ENCODE measurements around the gene EEIG2.

The EEIG2 gene

DNA sequence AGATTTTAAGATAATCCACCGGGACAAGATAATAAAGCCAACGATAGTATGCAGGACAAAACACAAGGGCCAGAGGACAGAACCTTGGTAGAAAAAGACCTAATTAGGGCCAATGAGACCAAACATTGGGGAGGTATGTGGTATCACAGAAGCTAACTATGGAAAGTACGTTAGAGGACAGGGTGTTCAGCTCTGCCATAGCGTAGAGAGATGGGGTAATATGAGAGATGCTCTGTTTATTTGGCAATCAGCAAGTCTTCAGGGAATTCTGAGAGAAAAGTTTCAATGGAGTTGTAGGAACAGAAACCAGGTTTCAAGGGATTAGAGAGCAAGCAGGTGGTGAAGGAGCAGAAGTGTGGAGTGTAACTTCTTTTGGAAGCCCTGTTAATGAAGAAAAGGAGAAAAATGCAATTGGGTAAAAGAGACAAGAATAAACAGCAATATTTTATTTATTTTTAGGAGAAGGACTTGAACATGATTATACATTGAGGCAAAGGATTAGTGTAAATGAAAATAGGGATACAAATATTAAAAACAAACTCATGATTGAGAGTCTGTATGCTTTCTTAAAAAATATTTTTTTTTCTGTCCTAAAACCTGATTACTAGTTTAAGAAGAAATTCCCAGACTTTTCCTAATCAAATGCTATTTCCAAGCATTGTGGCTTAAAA is 24.0 kb downstream of the EEIG2 start:
- TF ChIP-seq, protein P1, sequence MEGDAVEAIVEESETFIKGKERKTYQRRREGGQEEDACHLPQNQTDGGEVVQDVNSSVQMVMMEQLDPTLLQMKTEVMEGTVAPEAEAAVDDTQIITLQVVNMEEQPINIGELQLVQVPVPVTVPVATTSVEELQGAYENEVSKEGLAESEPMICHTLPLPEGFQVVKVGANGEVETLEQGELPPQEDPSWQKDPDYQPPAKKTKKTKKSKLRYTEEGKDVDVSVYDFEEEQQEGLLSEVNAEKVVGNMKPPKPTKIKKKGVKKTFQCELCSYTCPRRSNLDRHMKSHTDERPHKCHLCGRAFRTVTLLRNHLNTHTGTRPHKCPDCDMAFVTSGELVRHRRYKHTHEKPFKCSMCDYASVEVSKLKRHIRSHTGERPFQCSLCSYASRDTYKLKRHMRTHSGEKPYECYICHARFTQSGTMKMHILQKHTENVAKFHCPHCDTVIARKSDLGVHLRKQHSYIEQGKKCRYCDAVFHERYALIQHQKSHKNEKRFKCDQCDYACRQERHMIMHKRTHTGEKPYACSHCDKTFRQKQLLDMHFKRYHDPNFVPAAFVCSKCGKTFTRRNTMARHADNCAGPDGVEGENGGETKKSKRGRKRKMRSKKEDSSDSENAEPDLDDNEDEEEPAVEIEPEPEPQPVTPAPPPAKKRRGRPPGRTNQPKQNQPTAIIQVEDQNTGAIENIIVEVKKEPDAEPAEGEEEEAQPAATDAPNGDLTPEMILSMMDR (IDR thresholded peaks at IDR 0.05; ENCODE audit: insufficient read depth, low read depth, low read length, missing control alignments) = no peak
- H3K4me3 ChIP-seq (ENCODE audit: low read length) = no peak overlapping the region
- no peak for DNase-seq (ENCODE audit: low read depth)

DNA sequence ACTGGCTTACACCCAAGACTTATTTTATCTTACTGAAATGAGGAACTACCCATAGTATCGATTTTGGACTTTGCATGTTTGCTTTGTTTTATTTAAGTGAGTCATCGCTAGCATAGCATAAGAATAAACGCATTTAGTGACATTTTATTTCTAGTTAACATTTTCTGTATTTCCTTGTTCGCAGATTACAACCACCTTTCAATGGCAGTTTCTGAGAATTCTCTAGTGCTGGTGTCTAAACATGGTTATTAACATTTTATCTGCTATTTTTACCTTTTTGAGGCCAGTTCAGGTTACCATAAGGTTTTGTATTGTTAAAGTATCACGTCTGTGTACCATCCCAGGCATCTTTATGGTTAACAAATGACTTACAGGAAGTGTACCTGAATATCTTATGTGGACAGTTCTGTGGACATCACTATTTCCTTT is 24.5 kb downstream of the EEIG2 start:
- no peak for DNase-seq (ENCODE audit: low read depth)
- TF ChIP-seq, protein P1 (IDR thresholded peaks at IDR 0.05; ENCODE audit: insufficient read depth, low read depth, low read length, missing control alignments) = no peak
- no peak overlapping the region for H3K4me3 ChIP-seq (ENCODE audit: low read length)

DNA sequence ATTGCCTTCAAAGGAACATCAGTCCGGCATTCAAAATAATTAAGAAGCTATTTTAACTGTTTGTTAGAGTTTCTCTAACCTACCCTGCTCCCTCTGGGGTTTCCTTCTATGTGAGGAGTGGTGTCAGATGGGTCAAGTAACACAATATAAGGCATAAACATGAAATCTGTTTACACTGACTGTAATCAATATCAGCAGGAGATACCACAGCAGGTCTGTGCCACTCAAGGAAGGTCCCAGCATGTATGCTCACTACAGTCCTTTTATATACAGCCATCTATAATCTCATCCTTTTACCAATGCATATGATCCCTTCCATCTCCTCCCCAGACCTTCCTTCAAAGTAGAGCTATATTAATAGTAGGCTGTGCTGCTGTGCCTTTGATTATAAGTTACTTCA is 25.4 kb downstream of the EEIG2 start:
- TF ChIP-seq, protein P1 (IDR thresholded peaks at IDR 0.05; ENCODE audit: insufficient read depth, low read depth, low read length, missing control alignments) = no peak
- no peak overlapping the region for H3K4me3 ChIP-seq (ENCODE audit: low read length)
- DNase-seq (ENCODE audit: low read depth) = no peak

DNA sequence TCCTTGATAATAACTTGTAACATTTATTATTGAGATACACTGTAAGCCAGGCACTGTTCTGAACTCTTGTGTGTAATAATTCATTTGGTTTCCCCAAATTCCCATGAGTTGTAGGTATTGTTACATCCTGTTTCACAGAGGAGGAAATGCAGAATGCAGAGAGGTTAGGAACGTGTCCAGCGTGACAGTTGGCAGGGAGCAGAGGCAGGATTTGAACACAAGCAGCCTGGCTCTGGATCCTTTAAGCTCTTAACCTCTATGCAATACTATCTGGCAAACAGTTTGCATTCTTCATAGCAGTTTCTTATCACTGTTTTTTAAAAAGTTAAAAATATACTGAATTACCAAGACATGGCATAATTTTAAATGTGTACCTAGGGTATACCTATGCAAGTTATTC is 30.5 kb downstream of the EEIG2 start:
- TF ChIP-seq, protein P1 (IDR thresholded peaks at IDR 0.05; ENCODE audit: insufficient read depth, low read depth, low read length, missing control alignments) = no peak
- H3K4me3 ChIP-seq (ENCODE audit: low read length) = no peak overlapping the region
- no peak for DNase-seq (ENCODE audit: low read depth)

DNA sequence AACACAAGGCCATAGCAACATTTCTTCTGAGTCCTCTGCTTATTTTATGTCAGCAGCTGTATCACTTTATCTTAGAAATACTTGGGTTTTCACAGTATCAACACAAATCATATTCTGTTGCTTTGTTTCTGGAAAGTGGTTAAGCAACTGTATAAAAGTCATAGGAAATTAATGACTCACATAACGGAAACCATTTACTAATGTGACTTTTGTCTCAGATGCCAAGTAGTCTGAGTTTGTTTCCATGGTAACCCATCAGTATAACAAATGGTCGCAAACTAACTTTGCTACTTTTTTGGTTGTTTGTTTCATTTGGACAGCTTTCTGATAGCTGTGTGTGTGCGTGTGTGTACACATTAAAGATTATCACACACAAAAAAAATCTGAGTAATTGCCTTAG is 31.1 kb downstream of the EEIG2 start:
- TF ChIP-seq, protein P1 (IDR thresholded peaks at IDR 0.05; ENCODE audit: insufficient read depth, low read depth, low read length, missing control alignments) = no peak
- no peak overlapping the region for H3K4me3 ChIP-seq (ENCODE audit: low read length)
- DNase-seq (ENCODE audit: low read depth) = peak; percentile 31

DNA sequence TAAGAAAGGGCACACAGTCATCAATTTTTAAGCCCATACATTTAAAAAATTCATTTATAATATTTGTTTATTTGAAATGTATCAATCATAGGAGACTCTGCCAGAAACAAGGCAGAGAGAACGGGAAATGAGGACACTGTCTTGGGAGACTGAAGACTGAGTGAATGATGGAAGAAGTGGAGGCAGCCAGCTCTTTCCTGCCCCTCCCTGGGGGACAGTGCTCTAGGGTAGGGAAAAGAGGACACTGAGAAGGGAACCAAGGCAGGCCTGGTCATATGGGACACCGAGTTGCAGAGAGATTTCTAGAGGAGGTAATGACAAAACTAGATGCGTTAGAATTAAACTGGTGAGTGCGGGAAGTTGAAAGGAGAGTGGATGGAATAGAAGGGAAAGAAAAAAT is 31.6 kb downstream of the EEIG2 start:
- no peak for DNase-seq (ENCODE audit: low read depth)
- TF ChIP-seq, protein P1 (IDR thresholded peaks at IDR 0.05; ENCODE audit: insufficient read depth, low read depth, low read length, missing control alignments) = no peak
- H3K4me3 ChIP-seq (ENCODE audit: low read length) = no peak overlapping the region

All from epithelial cell of esophagus (primary cell).